Keratinocyte (primary cell): ENCODE measurements around the gene MAGI2. TPM values are rescaled to one million over a fixed set of nuclear protein-coding genes. Genes with fewer than 3 reads are reported as not detected.

ENCODE experiments used
- DNase-seq: peaks from one replicate; pipeline ENCODE4 v3.0.0-alpha.2; 2011; ENCODE audit warnings: low read depth, missing footprints, low spot score
- FAIRE-seq: peaks from 2 replicates; lab custom pipeline; 2011; peaks lifted over from hg19 to GRCh38; lab: Jason Lieb, UNC
- H2AFZ ChIP-seq: 2 replicates; pipeline ENCODE4 v1.6.0; 2012; ENCODE audit warnings: low read length, control low read depth, inconsistent platforms; ENCODE audit not compliant: control insufficient read depth
- H3K27ac ChIP-seq: 2 replicates; pipeline ENCODE4 v1.5.1; 2011; ENCODE audit warnings: low read length; ENCODE audit not compliant: control insufficient read depth, insufficient read depth
- H3K27me3 ChIP-seq: 3 replicates; pipeline ENCODE4 v1.6.0; 2011; ENCODE audit warnings: low read length; ENCODE audit not compliant: control insufficient read depth, insufficient read depth; ENCODE audit errors: extremely low read depth
- H3K36me3 ChIP-seq, 2 experiments: 2 replicates in 1 of 2; 3 replicates in 1 of 2; pipeline ENCODE4 v1.5.1; 2011; ENCODE audit warnings: low read length in 2 of 2, mild to moderate bottlenecking in 1 of 2; ENCODE audit not compliant: control insufficient read depth in 2 of 2, insufficient read depth in 2 of 2; ENCODE audit errors: extremely low read depth in 1 of 2
- H3K4me1 ChIP-seq: 3 replicates; pipeline ENCODE4 v1.5.1; 2011; ENCODE audit warnings: low read length; ENCODE audit not compliant: control insufficient read depth, insufficient read depth; ENCODE audit errors: extremely low read depth
- H3K4me2 ChIP-seq: 3 replicates; pipeline ENCODE4 v1.6.0; 2011; ENCODE audit warnings: low read depth, low read length; ENCODE audit not compliant: control insufficient read depth, insufficient read depth; ENCODE audit errors: extremely low read depth
- H3K4me3 ChIP-seq, 3 experiments: fragments of 200-600 bp in 1 of 3; sonication (generic) in 1 of 3; 2 replicates in 2 of 3; 3 replicates in 1 of 3; pipeline ENCODE4 v1.5.1; 2011 to 2016; ENCODE audit warnings: low read length in 3 of 3, mild to moderate bottlenecking in 3 of 3, control low read depth in 2 of 3, inconsistent platforms in 1 of 3, low read depth in 1 of 3, mixed read lengths in 1 of 3, mixed run types in 1 of 3, moderate library complexity in 1 of 3; ENCODE audit not compliant: control insufficient read depth in 2 of 3, insufficient read depth in 2 of 3; ENCODE audit errors: extremely low read depth in 1 of 3
- H3K79me2 ChIP-seq: 2 replicates; pipeline ENCODE4 v1.6.0; 2012; ENCODE audit warnings: low read length; ENCODE audit not compliant: control insufficient read depth, insufficient read depth
- H3K9ac ChIP-seq: 3 replicates; pipeline ENCODE4 v1.6.0; 2011; ENCODE audit warnings: low read length; ENCODE audit not compliant: control insufficient read depth, insufficient read depth; ENCODE audit errors: extremely low read depth
- H3K9me1 ChIP-seq: 3 replicates; pipeline ENCODE4 v1.6.0; 2011; ENCODE audit warnings: low read length; ENCODE audit not compliant: control insufficient read depth, insufficient read depth; ENCODE audit errors: extremely low read depth
- H3K9me3 ChIP-seq: 2 replicates; pipeline ENCODE4 v1.5.1; 2012; ENCODE audit warnings: low read depth, low read length; ENCODE audit not compliant: control insufficient read depth
- H4K20me1 ChIP-seq: 3 replicates; pipeline ENCODE4 v1.6.0; 2011; ENCODE audit warnings: low read length; ENCODE audit not compliant: control insufficient read depth, insufficient read depth; ENCODE audit errors: extremely low read depth
- CTCF ChIP-seq, 3 experiments: IDR thresholded peaks in 1 of 3; conservative IDR thresholded peaks in 1 of 3; optimal IDR thresholded peaks in 1 of 3; 2 replicates in 2 of 3; 3 replicates in 1 of 3; pipeline versions ENCODE3 to v1.5.1; 2011; ENCODE audit warnings: low read length in 3 of 3, mild to moderate bottlenecking in 3 of 3, moderate library complexity in 2 of 3, control low read depth in 1 of 3, inconsistent platforms in 1 of 3; ENCODE audit not compliant: insufficient read depth in 2 of 3; ENCODE audit errors: extremely low read depth in 1 of 3
- EZH2 ChIP-seq: IDR thresholded peaks from one replicate; pipeline ENCODE4 v1.6.1; 2012; ENCODE audit warnings: inconsistent platforms, mild to moderate bottlenecking, low read length, moderate library complexity
- dilution Hi-C: fragments of 300-500 bp; cut with MboI; formaldehyde crosslinking; loops from one replicate; pipeline ENCODE4 v1.7.0; 2020; ENCODE audit warnings: low sequenced_read_pairs; ENCODE audit not compliant: extremely low pct_ligation_motif_present
- polyA plus RNA-seq, 5 experiments: library from polyadenylated mRNA; depleted of rRNA in 3 of 5; stranded (reverse) in 3 of 5; stranded (forward) in 1 of 5; unstranded in 1 of 5; fragments of >200 nt; gene quantifications; 1 replicate in 1 of 5; 2 replicates in 3 of 5; 3 replicates in 1 of 5; pipeline versions ENCODE4 v1.2.1 to v1.2.3, GENCODE V29; 2011 to 2012; ENCODE audit warnings: missing spikeins in 2 of 5, low read depth in 1 of 5, low replicate concordance in 1 of 5

The MAGI2 gene
- polyA plus RNA-seq, 1 donor (not counting 4 experiments of a cell fraction or from before 2014, with no cell fraction given) = 0.07 TPM

GRCh38 chr7:78171398-78171797, 1282.1 kb downstream of the MAGI2 start:
- TF ChIP-seq EZH2 (no peak), CTCF (optimal IDR thresholded peaks at IDR 0.05 in 1 of 3, IDR thresholded peaks at IDR 0.05 in 1 of 3, conservative IDR thresholded peaks at IDR 0.05 in 1 of 3; ENCODE audit: extremely low read depth in 1 of 3, insufficient read depth in 2 of 3, low read length in 3 of 3) (no peak)
- H3K36me3 ChIP-seq = no peaks in the 10 kb centered on the region
- dilution Hi-C loops = no loop called here
- H3K4me2 ChIP-seq = no peak overlapping the region
- no peak overlapping the region for H2AFZ ChIP-seq
- H3K4me1 ChIP-seq = no peaks in the 10 kb centered on the region
- no peak overlapping the region for H3K9ac ChIP-seq
- FAIRE-seq = no peak
- H4K20me1 ChIP-seq = no peaks in the 10 kb centered on the region
- no peaks in the 10 kb centered on the region for H3K9me3 ChIP-seq
- no peaks in the 10 kb centered on the region for H3K9me1 ChIP-seq
- H3K79me2 ChIP-seq = no peaks in the 10 kb centered on the region
- H3K27me3 ChIP-seq = no peaks in the 10 kb centered on the region
- H3K4me3 ChIP-seq = no peak overlapping the region
- H3K27ac ChIP-seq = no peak overlapping the region
- DNase-seq = no peak

GRCh38 chr7:78170815-78171214, 1282.7 kb downstream of the MAGI2 start:
- H3K79me2 ChIP-seq = no peaks in the 10 kb centered on the region
- H3K4me2 ChIP-seq = no peak overlapping the region
- H3K27ac ChIP-seq = no peak overlapping the region
- H2AFZ ChIP-seq = no peak overlapping the region
- no peak for FAIRE-seq
- TF ChIP-seq EZH2 = no peak
- no peak for TF ChIP-seq CTCF (optimal IDR thresholded peaks at IDR 0.05 in 1 of 3, IDR thresholded peaks at IDR 0.05 in 1 of 3, conservative IDR thresholded peaks at IDR 0.05 in 1 of 3; ENCODE audit: extremely low read depth in 1 of 3, insufficient read depth in 2 of 3, low read length in 3 of 3)
- no peak for DNase-seq
- no peaks in the 10 kb centered on the region for H3K27me3 ChIP-seq
- no peak overlapping the region for H3K9ac ChIP-seq
- dilution Hi-C loops = no loop called here
- no peak overlapping the region for H3K4me3 ChIP-seq
- H3K9me3 ChIP-seq = no peaks in the 10 kb centered on the region
- no peaks in the 10 kb centered on the region for H3K4me1 ChIP-seq
- H4K20me1 ChIP-seq = no peaks in the 10 kb centered on the region
- H3K9me1 ChIP-seq = no peaks in the 10 kb centered on the region
- H3K36me3 ChIP-seq = no peaks in the 10 kb centered on the region
